ENCODE results near the gene NAB2.

GRCh38 chr12:57126561-57126960 lies 37.6 kb downstream of the NAB2 start:
- TF ChIP-seq CTCF (IDR thresholded peaks at IDR 0.05) (no peak), POLR2A (IDR thresholded peaks at IDR 0.05; ENCODE audit: low read depth) (no peak), EP300 (IDR thresholded peaks at IDR 0.05) (no peak)
